Fibroblast of gingiva (primary cell): ENCODE results near the gene MAP1LC3C.
A peak's percentile ranks its signal among the peaks of the same experiment; 100 is the strongest.

Experiments
- DNase-seq: peaks from one replicate; pipeline ENCODE4 v3.0.0-alpha.2; 2011; ENCODE audit warnings: low read depth

Gene MAP1LC3C

DNA sequence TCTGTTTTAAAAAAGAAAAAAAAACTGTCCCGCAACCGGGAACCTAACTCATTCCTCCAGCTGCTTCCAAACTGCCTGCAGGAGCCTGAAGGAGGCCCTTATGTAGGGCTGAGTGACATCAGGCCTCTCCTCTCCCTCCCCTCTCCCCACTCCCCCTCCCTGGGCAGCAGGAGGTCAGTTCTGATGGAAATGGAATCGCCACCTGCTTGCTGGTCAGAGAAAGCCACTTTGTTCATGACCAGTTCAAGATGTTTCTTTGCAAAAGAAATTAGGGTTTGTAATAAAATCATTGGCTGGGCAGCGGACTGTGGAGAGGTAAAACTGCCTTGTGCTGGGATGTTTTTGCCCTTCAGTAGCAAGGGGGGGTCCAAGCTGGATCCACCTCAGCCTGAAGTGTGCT, at the start of gene MAP1LC3C:
Gene MAP1LC3C (minus strand): TSS at position 73 of the 400 bp plus-strand sequence. CDS start 90 bp downstream, outside the sequence.
- no peak for DNase-seq

GRCh38 chr1:242043165-242043564, 44.3 kb upstream of the MAP1LC3C start:
- no peak for DNase-seq

GRCh38 chr1:242034392-242034791, 35.5 kb upstream of the MAP1LC3C start:
- DNase-seq, result no peak

DNA sequence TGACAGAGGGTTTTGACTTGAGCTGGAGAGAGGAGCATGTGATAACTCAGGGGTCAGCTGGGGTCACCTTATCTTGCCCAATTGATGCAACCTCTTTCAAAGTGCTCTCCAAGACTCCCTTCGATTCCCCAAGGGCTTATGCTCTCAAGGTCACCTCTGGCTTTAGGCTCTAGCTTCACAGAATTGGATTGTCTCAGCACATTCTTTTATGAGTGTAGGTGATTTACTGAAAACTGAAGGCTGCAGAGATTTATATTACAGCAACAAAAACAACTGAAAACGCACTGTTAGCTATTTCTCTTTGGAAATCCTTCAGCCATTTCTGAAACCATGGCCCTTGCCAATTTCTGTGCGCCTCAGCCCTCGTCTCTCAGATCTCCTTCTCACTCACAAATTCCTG, 34.5 kb upstream of the MAP1LC3C start:
- no peak for DNase-seq

DNA sequence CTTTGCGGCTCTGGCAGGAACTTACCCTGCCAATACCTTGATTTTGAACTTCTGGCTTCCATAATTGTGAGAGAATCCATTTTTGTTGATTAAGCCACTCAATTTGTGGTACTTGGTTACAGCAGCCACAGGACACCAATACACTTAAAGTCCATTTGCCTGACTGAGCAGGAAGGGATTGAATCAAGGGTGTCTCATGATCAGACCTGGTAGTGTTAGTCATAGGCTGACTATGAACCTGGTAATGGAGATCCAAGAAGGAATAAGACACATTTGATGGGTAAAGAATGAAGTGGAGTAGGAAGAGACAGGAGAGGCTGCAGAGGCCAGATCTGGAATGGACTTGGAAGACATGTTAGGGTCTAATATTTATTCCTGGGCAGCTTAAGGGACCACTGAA, 31.2 kb upstream of the MAP1LC3C start:
- DNase-seq, result no peak

GRCh38 chr1:242025681-242026080, 26.8 kb upstream of the MAP1LC3C start:
- DNase-seq, result no peak

GRCh38 chr1:242023805-242024204, 24.9 kb upstream of the MAP1LC3C start:
- no peak for DNase-seq

GRCh38 chr1:242019018-242019417, 20.1 kb upstream of the MAP1LC3C start:
- no peak for DNase-seq

GRCh38 chr1:242017580-242018233, 18.8 kb upstream of the MAP1LC3C start:
- DNase-seq, result peak; percentile 36

- DNase-seq, result peak; percentile 28
These were observed 17.6 kb upstream of the MAP1LC3C start for GRCh38 chr1:242016479-242016878.

- no peak for DNase-seq
These were observed 13.2 kb upstream of the MAP1LC3C start for GRCh38 chr1:242011894-242012660.

DNA sequence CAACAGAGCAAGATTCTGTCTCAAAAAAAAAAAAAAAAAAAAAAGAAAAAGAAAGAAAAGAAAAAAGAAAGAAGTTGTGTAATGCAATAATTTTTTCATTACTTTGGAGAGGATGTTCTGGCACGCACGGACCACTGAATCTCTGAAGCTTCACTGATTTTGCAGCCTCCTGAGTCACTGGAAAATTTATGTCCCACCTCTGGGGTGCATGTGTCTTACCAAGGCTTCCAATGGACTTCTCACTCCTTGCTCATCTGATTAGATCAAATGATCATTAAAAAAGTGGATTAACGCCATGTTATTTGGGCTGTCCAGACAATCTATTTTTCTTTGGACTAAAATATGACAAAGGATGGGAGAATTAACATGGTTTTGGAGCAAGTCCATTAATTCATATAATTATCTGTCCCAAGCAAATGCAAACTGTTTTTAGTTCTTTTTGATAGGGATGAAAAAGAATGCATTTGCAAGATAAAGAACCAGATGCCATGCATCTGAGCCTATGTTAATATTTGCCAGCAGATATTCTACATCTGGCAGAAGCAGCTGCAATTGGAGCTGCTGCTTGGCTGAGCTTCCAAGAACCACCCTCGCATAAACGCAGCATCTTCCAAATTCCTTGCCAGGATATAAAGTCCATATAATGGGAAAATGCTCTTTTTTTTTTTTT, 10.1 kb upstream of the MAP1LC3C start:
- no peak for DNase-seq

- DNase-seq, result no peak
These were observed 8.1 kb upstream of the MAP1LC3C start for GRCh38 chr1:242006976-242007375.

DNA sequence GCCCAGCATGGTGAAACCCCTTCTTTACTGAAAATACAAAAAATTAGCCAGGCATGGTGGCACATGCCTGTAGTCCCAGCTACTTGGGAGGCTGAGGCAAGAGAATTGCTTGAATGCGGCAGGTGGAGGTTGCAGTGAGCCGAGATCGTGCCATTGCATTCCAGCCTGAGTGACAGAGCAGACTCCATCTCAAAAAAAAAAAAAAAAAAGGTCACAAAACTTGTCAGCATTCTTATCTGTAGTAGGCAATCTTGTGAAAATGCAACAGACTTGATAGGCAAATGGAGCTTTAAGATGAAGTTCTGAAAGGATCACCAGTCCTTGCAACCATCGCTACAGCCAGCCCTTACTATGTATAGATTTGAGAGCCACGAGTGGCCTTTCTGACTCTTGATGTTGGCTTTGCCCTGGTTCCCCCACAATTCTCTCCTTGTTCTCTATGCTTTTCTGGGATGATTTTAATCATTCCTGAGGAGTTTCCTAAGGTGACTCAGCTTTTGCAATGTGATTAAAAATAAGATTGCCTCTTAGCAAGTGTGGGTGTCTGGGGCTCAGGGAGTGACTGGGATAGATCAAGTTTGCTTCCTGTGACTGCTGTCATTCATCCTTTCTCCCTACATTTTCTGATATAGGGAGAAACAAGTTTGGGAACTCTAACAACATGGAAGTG, 7.1 kb upstream of the MAP1LC3C start:
- DNase-seq, result no peak

DNA sequence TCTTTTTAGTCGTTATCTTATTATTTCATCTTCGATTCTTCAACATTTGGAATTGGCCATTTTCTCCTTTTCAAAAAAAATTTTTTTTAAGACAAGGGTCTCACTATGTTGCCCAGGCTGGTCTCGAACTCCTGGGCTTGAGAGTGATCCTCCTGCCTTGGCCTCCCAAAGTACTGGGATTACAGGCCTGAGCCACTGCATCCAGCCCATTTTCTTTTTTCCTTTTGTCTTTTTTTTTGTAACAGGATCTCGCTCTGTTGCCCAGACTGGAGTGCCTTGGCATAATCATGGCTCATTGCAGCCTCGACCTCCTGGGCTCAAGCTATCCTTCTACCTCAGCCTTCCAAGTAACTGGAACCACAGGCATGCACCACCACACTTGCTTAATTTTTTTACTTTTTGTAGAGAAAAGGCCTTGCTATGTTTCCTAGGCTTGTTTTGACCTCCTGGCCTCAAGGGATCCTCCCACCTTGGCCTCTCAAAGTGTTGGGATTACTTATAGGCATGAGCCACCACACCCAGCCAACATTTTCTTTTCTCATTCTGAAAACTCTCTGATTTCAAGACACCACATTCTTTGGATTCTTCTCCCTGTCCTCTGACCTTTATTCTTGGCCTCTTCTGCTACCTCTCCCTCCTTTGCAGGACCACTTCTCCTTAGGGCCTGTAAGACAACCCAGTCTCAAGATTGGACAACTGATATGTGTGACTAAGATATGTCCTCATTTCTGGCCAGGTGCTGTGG, 6.0 kb upstream of the MAP1LC3C start:
- DNase-seq, result no peak

GRCh38 chr1:242002510-242002909, 3.6 kb upstream of the MAP1LC3C start:
- DNase-seq, result peak; percentile 54

DNA sequence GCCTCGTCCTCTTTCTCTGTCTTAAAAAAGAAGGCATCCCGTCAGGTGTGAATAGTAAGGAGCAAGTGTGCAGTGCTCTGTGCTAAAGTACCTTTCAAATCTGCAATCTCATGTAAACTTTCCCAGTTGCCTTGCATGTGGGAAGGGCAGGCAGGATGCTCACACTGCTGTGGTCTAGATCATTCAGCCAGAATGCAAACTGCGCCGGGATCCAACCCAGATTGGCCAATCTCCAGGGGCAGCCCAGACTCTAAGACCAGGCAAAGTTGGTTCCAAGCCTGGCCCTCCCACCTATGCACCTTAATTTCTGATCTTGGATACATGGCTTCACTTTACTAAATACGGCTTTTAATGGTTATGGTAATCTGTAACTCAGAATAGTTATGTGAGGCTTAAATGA, 3.2 kb upstream of the MAP1LC3C start:
- peak; percentile 55 for DNase-seq

- DNase-seq, result no peak
These were observed 1.5 kb upstream of the MAP1LC3C start for GRCh38 chr1:242000434-242000833.

DNA sequence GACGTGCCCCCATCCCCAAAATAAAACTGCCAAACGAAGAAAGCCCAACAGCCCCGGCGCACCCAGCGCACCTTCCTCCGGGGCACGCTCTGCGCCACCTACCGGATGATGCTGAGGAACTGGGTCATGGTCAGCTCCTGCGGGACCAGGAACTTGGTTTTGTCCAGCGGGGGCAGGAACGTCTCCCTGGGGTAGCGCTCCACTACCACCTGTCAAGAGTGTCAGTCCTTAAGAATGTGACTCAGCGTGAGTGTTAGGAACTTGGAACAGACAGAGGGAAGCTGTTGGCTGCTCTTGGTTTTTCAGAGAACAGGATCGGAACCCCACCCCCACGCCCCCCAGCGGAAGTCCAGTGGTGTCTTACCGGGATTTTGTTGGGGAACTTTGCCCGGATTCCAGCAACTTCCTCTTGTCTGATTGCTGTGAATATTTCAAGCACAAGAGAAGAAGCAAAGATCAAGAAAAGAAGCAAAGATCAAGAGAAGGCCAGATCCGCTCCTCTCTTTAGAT, 431 bp downstream of the MAP1LC3C start:
- DNase-seq, result peak; percentile 77

DNA sequence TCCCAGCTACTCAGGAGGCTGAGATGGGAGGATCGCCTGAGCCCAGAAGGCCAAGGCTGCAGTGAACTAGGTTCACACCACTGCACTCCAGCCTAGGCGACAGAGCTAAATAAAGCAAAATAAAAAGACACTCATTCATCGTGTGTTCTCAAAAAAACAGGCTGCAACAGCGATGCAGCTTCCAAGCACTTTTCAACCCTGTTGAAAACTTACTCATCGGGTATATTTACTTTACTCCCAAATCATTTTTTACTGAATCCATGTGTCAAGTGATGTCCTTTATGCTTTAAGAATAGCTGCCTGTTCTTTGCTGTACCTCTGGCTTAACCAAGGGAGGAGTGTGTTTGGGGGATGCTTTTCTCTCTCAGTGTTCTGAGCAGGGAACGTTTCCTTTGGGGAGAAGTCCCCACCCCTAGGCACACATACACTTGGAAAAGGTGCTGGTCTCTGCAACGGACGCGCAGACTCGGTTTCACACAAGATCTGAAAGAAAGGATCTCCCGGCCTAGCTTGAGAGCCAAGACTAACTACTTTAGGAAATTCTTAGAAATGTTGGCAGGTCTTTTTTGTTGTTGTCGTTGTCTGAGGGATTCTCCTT, 1.4 kb downstream of the MAP1LC3C start:
- no peak for DNase-seq

GRCh38 chr1:241994171-241994570, 4.7 kb downstream of the MAP1LC3C start:
- no peak for DNase-seq
